Neural cell (in vitro differentiated cells): ENCODE results near the gene RNF125.

ENCODE experiments used
- CTCF ChIP-seq: fragments of 450-650 bp; IDR thresholded peaks from 2 replicates; pipeline ENCODE4 v1.5.1; 2014; ENCODE audit warnings: antibody characterized with exemption, mild to moderate bottlenecking, moderate library complexity; ENCODE audit not compliant: poor library complexity, severe bottlenecking
- EP300 ChIP-seq: fragments of 450-650 bp; conservative IDR thresholded peaks from 2 replicates; pipeline ENCODE4 v1.6.1; 2014; ENCODE audit warnings: antibody characterized with exemption, mild to moderate bottlenecking, moderate library complexity; ENCODE audit not compliant: poor library complexity, severe bottlenecking
- EZH2 ChIP-seq: fragments of 200-600, 300-800 bp; shearing (Covaris generic), sonication (generic); IDR thresholded peaks from 2 replicates; pipeline ENCODE4 v1.6.1; 2014; ENCODE audit warnings: antibody characterized with exemption, low read length, borderline replicate concordance, mild to moderate bottlenecking; ENCODE audit not compliant: insufficient read depth, poor library complexity, severe bottlenecking
- POLR2AphosphoS5 ChIP-seq: IDR thresholded peaks from 2 replicates; pipeline ENCODE4 v1.6.1; 2012
- REST ChIP-seq: IDR thresholded peaks from 2 replicates; pipeline ENCODE4 v1.6.1; 2012; ENCODE audit warnings: borderline replicate concordance
- SMC3 ChIP-seq: fragments of 450-650 bp; conservative IDR thresholded peaks from 2 replicates; pipeline ENCODE4 v1.6.1; 2014; ENCODE audit warnings: antibody characterized with exemption, mild to moderate bottlenecking, moderate library complexity; ENCODE audit not compliant: poor library complexity
- TAF1 ChIP-seq: IDR thresholded peaks from 2 replicates; pipeline ENCODE4 v1.6.1; 2012; ENCODE audit warnings: low read depth

- no peak for TF ChIP-seq CTCF
- no peak for TF ChIP-seq SMC3
- TF ChIP-seq POLR2AphosphoS5 = no peak
- TF ChIP-seq REST = no peak
- no peak for TF ChIP-seq EP300
- no peak for TF ChIP-seq TAF1
- no peak for TF ChIP-seq EZH2
Measured at GRCh38 chr18:32081881-32082280, 63.3 kb downstream of the RNF125 start.
